GM20000 (cell line): ENCODE measurements around the gene ROCK1.

Experiments used
- DNase-seq: peaks from one replicate; pipeline ENCODE4 v3.0.0; 2012; ENCODE audit warnings: low spot score
- TF ChIP-seq, protein P1 (sequence below): IDR thresholded peaks from 2 replicates; pipeline ENCODE4 v1.5.1; 2012; ENCODE audit warnings: mild to moderate bottlenecking, control low read depth; ENCODE audit errors: extremely low read depth, missing control alignments

Gene ROCK1

DNA sequence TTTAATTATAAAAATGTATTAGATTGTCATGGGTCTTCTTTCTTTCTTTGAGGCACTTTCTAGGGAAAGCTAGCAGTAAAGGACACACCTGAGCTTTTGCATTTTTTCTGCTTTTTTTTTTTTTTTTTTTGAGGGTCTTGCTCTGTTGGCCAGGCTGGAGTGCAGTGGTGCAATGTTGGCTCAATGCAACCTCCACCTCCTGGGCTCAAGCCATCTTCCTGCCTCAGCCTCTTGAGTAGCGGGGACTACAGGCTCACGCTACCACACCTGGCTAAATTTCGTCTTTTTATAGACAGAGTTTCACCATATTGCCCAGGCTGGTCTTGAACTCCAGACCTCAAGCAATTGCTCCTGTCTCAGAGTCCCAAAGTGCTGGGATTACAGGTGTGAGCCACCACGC lies 40.5 kb downstream of the ROCK1 start:
- DNase-seq: no peak
- TF ChIP-seq, protein P1, sequence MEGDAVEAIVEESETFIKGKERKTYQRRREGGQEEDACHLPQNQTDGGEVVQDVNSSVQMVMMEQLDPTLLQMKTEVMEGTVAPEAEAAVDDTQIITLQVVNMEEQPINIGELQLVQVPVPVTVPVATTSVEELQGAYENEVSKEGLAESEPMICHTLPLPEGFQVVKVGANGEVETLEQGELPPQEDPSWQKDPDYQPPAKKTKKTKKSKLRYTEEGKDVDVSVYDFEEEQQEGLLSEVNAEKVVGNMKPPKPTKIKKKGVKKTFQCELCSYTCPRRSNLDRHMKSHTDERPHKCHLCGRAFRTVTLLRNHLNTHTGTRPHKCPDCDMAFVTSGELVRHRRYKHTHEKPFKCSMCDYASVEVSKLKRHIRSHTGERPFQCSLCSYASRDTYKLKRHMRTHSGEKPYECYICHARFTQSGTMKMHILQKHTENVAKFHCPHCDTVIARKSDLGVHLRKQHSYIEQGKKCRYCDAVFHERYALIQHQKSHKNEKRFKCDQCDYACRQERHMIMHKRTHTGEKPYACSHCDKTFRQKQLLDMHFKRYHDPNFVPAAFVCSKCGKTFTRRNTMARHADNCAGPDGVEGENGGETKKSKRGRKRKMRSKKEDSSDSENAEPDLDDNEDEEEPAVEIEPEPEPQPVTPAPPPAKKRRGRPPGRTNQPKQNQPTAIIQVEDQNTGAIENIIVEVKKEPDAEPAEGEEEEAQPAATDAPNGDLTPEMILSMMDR: no peak

DNA sequence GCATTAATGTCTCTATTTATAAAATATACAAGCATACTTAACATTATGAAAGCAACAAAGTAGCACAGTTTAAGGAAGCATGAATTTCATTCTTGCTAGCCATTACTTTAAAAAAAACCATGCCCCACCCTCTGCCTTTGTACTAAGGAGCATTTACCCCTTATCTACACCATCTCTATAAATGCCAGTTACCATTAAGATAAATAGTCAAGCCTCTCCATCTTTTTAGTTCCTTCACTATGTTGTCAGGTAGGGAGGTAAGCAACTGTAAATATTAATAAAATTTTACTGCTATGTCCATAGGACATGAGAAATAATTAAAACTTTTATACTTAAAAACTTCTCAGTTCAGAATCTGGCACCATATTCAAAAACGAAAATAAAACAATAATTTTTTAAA lies 42.1 kb downstream of the ROCK1 start:
- TF ChIP-seq, protein P1: no peak
- DNase-seq: no peak

DNA sequence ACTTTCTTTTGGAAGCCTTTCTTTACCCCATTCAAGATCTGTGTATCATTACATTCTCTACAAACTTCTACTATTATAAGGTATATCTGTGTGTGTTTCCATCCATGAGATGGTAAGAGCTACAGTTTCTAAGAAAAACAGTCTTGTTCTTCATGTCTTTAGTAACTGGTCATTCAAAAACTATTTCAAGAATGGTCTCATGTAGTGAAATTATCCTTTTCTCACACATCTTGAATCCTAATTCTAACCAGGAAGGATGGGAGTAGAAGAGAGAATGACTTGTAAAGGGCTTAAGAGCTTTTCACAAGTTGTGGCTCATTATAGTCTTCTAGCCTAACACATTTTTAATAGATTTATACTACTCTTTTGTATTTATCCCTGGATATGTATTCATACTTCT lies 47.3 kb downstream of the ROCK1 start:
- TF ChIP-seq, protein P1: no peak
- no peak for DNase-seq

DNA sequence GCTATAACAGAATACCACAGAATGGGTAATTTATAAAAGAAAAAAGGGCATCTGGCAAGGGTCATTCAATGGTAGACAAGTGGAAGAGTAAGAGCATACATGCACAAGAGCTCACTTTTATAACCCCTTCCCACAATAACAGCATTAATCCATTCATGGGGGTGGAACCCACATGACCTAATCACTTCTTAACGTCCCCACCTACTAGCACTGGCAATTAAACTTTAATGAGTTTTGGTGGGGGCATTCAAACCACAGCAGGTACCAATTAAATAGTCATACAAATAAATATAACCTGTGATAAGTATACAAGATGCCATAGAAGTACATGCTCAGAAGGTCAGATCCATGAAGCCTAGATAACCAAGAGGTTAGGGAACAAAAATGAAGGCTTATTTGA lies 48.6 kb downstream of the ROCK1 start:
- no peak for DNase-seq
- TF ChIP-seq, protein P1: no peak

DNA sequence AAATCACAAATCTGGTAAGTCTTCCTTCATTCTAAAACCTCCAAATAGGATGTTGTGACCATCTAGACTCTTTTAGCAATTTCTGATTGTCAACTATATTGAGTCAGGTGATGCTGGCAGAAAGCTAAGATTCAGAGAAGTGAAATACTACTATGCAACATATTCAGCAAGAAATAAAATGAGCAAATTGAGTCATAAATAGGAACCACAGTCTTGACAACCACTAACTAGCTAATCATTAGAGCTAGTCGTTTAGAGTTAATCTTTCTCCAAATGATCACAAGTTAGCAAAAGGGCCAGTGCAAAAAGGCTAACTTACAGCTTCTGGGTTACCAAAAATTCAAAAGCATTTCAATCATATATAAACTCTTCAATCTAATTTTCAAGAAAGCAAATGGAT lies 54.5 kb downstream of the ROCK1 start:
- no peak for DNase-seq
- TF ChIP-seq, protein P1: no peak

DNA sequence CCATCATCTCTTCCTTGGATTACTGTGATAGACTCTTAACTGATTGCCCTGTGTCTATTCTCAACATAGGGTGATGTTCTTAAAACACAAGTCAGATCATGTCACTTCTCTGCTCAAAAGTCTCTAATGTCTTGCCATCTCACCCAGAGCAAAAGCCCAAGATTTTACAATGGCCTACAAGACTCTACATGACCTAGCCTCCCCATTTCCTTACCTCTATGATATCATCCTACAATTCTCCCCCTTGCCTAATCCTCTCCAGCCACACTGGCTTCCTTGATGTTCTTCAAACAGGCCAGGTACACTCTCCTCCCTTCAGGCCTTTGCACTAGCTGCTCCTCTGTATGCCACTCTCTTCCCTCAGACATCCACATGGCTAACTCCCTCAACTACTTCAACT lies 55.1 kb downstream of the ROCK1 start:
- TF ChIP-seq, protein P1: no peak
- no peak for DNase-seq

DNA sequence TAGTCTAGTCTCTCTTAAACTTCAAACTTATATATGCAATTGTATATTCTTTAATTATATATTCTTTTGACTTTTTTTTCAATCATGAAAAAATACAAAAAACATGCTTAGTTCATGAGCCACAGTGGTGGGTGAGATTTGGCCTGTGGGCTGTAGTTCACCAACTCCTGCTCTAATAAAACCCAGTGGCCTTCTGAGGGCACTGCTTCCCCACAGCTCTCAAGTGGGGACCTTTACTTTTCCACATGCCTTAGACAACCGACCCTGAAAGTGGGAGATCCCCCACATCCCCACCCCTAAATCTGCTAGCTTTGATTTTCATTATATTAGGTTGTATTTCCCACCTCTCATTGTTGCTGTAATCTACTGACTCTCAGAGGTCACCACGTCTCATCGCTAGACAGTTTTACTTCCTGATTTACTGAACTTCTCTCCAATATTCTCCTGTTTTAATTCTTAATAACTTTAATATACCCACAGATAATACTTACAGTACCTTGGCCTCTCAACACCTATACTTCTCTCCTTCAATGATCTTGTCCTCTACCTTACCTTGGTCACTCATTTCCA lies 57.3 kb downstream of the ROCK1 start:
- DNase-seq: peak; percentile 7
- TF ChIP-seq, protein P1: no peak

DNA sequence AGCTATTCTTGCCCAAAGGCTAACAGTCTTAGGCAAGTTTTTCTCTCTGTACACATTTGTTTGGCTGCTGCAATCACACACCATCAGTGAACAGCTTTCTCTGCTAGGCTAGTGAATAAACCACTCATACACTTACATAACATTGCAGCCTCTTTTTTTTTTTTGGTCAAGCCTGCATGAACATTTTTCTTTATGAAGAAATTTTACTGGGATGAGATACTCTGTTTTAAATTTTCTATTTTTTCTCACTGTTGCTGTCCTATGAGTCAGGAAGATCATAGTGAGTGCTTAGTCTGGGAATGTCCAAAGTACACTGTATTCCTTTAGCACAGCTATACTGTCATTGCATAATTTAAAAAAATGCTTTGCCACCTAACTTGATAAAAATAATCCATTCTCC lies 58.5 kb downstream of the ROCK1 start:
- TF ChIP-seq, protein P1: no peak
- DNase-seq: no peak
